Endothelial cell of umbilical vein (primary cell): ENCODE results near the gene PADI6. TPM values are rescaled to one million over a fixed set of nuclear protein-coding genes. Genes with fewer than 3 reads are reported as not detected.

Source experiments
- BruUV-seq: library from RNA; stranded (reverse); fragments of 400-500 nt; replicated peaks from 2 replicates; lab custom pipeline; 2021; lab: Mats Ljungman, UMichigan
- CTCF ChIA-PET: fragments of 300-600, 350-600 bp; sonication (Branson Sonifier 250); formaldehyde crosslinking; loops from one replicate; lab custom pipeline; 2021; ENCODE audit warnings: antibody characterized with exemption, inconsistent platforms; lab: Charles Lee
- POLR2A ChIA-PET: fragments of 300-600, 350-600 bp; sonication (Branson Sonifier 250); formaldehyde crosslinking; loops from one replicate; lab custom pipeline; 2021; ENCODE audit warnings: antibody characterized with exemption, inconsistent platforms; lab: Charles Lee
- DNase-seq: peaks from one replicate; pipeline ENCODE4 v3.0.0-alpha.2; 2011; ENCODE audit warnings: low read depth, low spot score
- FAIRE-seq: peaks from 2 replicates; lab custom pipeline; 2011; peaks lifted over from hg19 to GRCh38; lab: Jason Lieb, UNC
- H2AFZ ChIP-seq: 2 replicates; pipeline ENCODE4 v1.6.0; 2012; ENCODE audit warnings: low read depth, low read length, control low read depth, inconsistent platforms
- H3K27ac ChIP-seq: 2 replicates; pipeline ENCODE4 v1.5.1; 2011; ENCODE audit warnings: low read depth, mild to moderate bottlenecking, control low read depth, low read length, moderate library complexity; ENCODE audit not compliant: insufficient read depth
- H3K27me3 ChIP-seq, 2 experiments: 2 replicates each; pipeline versions ENCODE4 v1.6.0 to v1.6.1; 2011; ENCODE audit warnings: low read length in 2 of 2, mixed read lengths in 1 of 2; ENCODE audit not compliant: control insufficient read depth in 2 of 2, insufficient read depth in 2 of 2
- H3K36me3 ChIP-seq, 2 experiments: 2 replicates in 1 of 2; 3 replicates in 1 of 2; pipeline ENCODE4 v1.5.1; 2011; ENCODE audit warnings: low read length in 2 of 2, mild to moderate bottlenecking in 1 of 2, moderate library complexity in 1 of 2; ENCODE audit not compliant: control insufficient read depth in 2 of 2, insufficient read depth in 2 of 2; ENCODE audit errors: extremely low read depth in 1 of 2
- H3K4me1 ChIP-seq: 3 replicates; pipeline ENCODE4 v1.5.1; 2011; ENCODE audit warnings: mild to moderate bottlenecking, low read length; ENCODE audit not compliant: control insufficient read depth, insufficient read depth; ENCODE audit errors: extremely low read depth
- H3K4me2 ChIP-seq: 2 replicates; pipeline ENCODE4 v1.6.1; 2011; ENCODE audit warnings: low read length, control low read depth, mixed read lengths; ENCODE audit not compliant: insufficient read depth
- H3K4me3 ChIP-seq, 3 experiments: fragments of 200-600 bp in 1 of 3; sonication (generic), shearing (Covaris generic) in 1 of 3; replicated peaks in 1 of 3; 2 replicates each; pipeline ENCODE4 v1.5.1; 2011 to 2016; ENCODE audit warnings: control low read depth in 3 of 3, low read length in 3 of 3, mild to moderate bottlenecking in 2 of 3, inconsistent platforms in 1 of 3, low read depth in 1 of 3, moderate library complexity in 1 of 3; ENCODE audit not compliant: insufficient read depth in 1 of 3
- H3K79me2 ChIP-seq: 2 replicates; pipeline ENCODE4 v1.6.0; 2012; ENCODE audit warnings: low read length, inconsistent platforms; ENCODE audit not compliant: control insufficient read depth, insufficient read depth
- H3K9ac ChIP-seq: replicated peaks from 2 replicates; pipeline ENCODE3; 2011; ENCODE audit warnings: low read length, control low read depth; ENCODE audit not compliant: insufficient read depth; ENCODE audit errors: extremely low read depth
- H3K9me1 ChIP-seq: replicated peaks from 3 replicates; pipeline ENCODE4 v1.6.0; 2011; ENCODE audit warnings: mild to moderate bottlenecking, low read length; ENCODE audit not compliant: control insufficient read depth, insufficient read depth; ENCODE audit errors: extremely low read depth
- H3K9me3 ChIP-seq: replicated peaks from 2 replicates; pipeline ENCODE4 v1.5.1; 2012; ENCODE audit warnings: low read length, inconsistent platforms; ENCODE audit not compliant: control insufficient read depth, insufficient read depth
- H4K20me1 ChIP-seq: replicated peaks from 2 replicates; pipeline ENCODE3; 2011; ENCODE audit warnings: mild to moderate bottlenecking, low read length; ENCODE audit not compliant: control insufficient read depth, insufficient read depth; ENCODE audit errors: extremely low read depth
- EZH2 ChIP-seq: IDR thresholded peaks from 2 replicates; pipeline ENCODE4 v1.6.1; 2012; ENCODE audit warnings: borderline replicate concordance, low read depth, mild to moderate bottlenecking, moderate library complexity, low read length, inconsistent platforms; ENCODE audit not compliant: severe bottlenecking
- FOS ChIP-seq: IDR thresholded peaks from 2 replicates; pipeline ENCODE4 v1.6.1; 2011; ENCODE audit warnings: mild to moderate bottlenecking, low read length, moderate library complexity, borderline replicate concordance; ENCODE audit not compliant: insufficient read depth
- GATA2 ChIP-seq: IDR thresholded peaks from 2 replicates; pipeline ENCODE4 v1.7.0; 2011; ENCODE audit warnings: low read depth, mild to moderate bottlenecking, moderate library complexity, mixed read lengths, low read length; ENCODE audit not compliant: insufficient read length, insufficient read depth
- JUN ChIP-seq: IDR thresholded peaks from 2 replicates; pipeline ENCODE4 v1.6.1; 2011; ENCODE audit warnings: borderline replicate concordance, low read depth; ENCODE audit not compliant: insufficient read length, insufficient read depth
- MAX ChIP-seq: IDR thresholded peaks from 2 replicates; pipeline ENCODE4 v1.6.1; 2011; ENCODE audit not compliant: insufficient read depth, insufficient read length
- MYC ChIP-seq: IDR thresholded peaks from one replicate; pipeline ENCODE4 v1.6.1; 2011; ENCODE audit warnings: mild to moderate bottlenecking, low read depth, low read length
- POLR2A ChIP-seq: IDR thresholded peaks from 2 replicates; pipeline ENCODE4 v1.6.1; 2012; ENCODE audit warnings: low read depth, mild to moderate bottlenecking, control low read depth, low read length
- POLR2AphosphoS5 ChIP-seq: IDR thresholded peaks from 2 replicates; pipeline ENCODE4 v1.6.1; 2012; ENCODE audit warnings: low read depth, mild to moderate bottlenecking, control low read depth, low read length, moderate library complexity; ENCODE audit not compliant: insufficient read depth
- dilution Hi-C: fragments of 300-500 bp; cut with MboI; formaldehyde crosslinking; loops from one replicate; pipeline ENCODE4 v1.15.0; 2019; ENCODE audit warnings: low sequenced_read_pairs; ENCODE audit not compliant: extremely low pct_ligation_motif_present
- intact Hi-C: fragments of 100-400 bp; cut with micrococcal nuclease; formaldehyde crosslinking; loops from one replicate; pipeline ENCODE4 v1.10.0; 2022
- polyA plus RNA-seq, 4 experiments: library from polyadenylated mRNA; depleted of rRNA in 3 of 4; stranded (reverse) in 3 of 4; unstranded in 1 of 4; fragments of >200 nt; gene quantifications; 2 replicates each; pipeline versions ENCODE4 v1.2.1 to v1.2.3, GENCODE V29; 2011 to 2012; ENCODE audit warnings: missing spikeins in 1 of 4
- total RNA-seq: library from RNA; stranded (reverse); gene quantifications from 2 replicates; pipeline ENCODE4 v1.2.3, GENCODE V29; 2021
- TF ChIP-seq, protein P1 (sequence below), 2 donors: IDR thresholded peaks; 1 replicate in 1 of 2; 2 replicates in 1 of 2; pipeline ENCODE4 v1.5.1; 2011; ENCODE audit warnings: low read length in 2 of 2, mild to moderate bottlenecking in 2 of 2, moderate library complexity in 2 of 2, control low read depth in 1 of 2, inconsistent platforms in 1 of 2, low read depth in 1 of 2; ENCODE audit not compliant: insufficient read depth in 1 of 2; ENCODE audit errors: extremely low read depth in 1 of 2

Gene PADI6
- total and polyA plus RNA-seq, 2 donors (not counting 3 experiments of a cell fraction or from before 2014, with no cell fraction given), result not detected

DNA sequence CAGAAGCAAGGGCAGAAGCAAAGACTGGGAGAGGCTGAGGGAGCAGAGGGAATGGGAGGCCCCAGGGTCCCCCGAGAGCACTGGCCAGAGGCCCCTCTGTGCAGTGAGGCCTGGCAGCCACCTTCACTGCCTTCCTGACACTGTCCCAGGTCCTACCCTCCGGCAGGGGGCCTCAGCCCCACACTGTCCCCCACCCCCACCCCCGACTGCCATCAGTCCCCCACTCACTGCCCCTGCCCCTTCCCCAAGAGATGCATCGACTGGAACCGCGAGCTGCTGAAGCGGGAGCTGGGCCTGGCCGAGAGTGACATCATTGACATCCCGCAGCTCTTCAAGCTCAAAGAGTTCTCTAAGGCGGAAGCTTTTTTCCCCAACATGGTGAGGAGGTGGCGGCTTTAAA, 13.0 kb upstream of the PADI6 start:
- Histone ChIP-seq H3K4me1 (no peaks in the 10 kb centered on the region), H3K79me2 (no peaks in the 10 kb centered on the region), H4K20me1 (no peaks in the 10 kb centered on the region), H3K27me3 (no peaks in the 10 kb centered on the region), H3K36me3 (no peaks in the 10 kb centered on the region), H3K9me1 (no peaks in the 10 kb centered on the region), H3K4me2 (no peak overlapping the region), H3K27ac (no peak overlapping the region), H2AFZ (no peak overlapping the region), H3K9ac (no peak overlapping the region), H3K4me3 (no peak overlapping the region), H3K9me3 (no peaks in the 10 kb centered on the region)
- ChIA-PET CTCF (no interaction called here), POLR2A (no interaction called here)
- DNase-seq, result no peak
- intact Hi-C loops (no loop called here), dilution Hi-C loops (no loop called here)
- TF ChIP-seq FOS (no peak), MYC (no peak), POLR2AphosphoS5 (no peak), EZH2 (no peak)
- TF ChIP-seq, protein P1, sequence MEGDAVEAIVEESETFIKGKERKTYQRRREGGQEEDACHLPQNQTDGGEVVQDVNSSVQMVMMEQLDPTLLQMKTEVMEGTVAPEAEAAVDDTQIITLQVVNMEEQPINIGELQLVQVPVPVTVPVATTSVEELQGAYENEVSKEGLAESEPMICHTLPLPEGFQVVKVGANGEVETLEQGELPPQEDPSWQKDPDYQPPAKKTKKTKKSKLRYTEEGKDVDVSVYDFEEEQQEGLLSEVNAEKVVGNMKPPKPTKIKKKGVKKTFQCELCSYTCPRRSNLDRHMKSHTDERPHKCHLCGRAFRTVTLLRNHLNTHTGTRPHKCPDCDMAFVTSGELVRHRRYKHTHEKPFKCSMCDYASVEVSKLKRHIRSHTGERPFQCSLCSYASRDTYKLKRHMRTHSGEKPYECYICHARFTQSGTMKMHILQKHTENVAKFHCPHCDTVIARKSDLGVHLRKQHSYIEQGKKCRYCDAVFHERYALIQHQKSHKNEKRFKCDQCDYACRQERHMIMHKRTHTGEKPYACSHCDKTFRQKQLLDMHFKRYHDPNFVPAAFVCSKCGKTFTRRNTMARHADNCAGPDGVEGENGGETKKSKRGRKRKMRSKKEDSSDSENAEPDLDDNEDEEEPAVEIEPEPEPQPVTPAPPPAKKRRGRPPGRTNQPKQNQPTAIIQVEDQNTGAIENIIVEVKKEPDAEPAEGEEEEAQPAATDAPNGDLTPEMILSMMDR (IDR thresholded peaks at IDR 0.05; ENCODE audit: extremely low read depth in 1 of 2, insufficient read depth in 1 of 2, low read depth in 1 of 2, low read length in 2 of 2), result no peak
- BruUV-seq, result no TSS peak
- no peak for FAIRE-seq

DNA sequence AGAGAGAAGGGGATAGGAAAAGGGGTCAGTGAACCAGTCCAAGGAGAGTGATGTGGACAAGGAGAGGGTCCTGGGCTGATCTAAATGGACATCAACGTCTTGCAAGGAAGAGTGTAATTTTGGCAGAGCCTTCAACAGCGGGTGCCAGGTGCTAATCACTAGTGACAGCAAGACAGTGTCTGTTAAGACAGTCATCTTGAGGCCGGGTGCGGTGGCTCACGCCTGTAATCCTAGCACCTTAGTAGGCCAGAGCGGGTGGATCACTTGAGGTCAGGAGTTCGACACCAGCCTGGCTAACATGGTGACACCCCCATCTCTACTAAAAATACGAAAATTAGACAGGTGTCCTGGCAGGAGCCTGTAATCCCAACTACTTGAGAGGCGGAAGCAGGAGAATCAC, 12.2 kb upstream of the PADI6 start:
- Histone ChIP-seq H3K36me3 (no peaks in the 10 kb centered on the region), H3K9ac (no peak overlapping the region), H3K79me2 (no peaks in the 10 kb centered on the region), H3K27me3 (no peaks in the 10 kb centered on the region), H3K4me1 (no peaks in the 10 kb centered on the region), H3K4me2 (no peak overlapping the region), H2AFZ (no peak overlapping the region), H3K9me3 (no peaks in the 10 kb centered on the region), H3K4me3 (no peak overlapping the region), H3K9me1 (no peaks in the 10 kb centered on the region), H3K27ac (no peak overlapping the region), H4K20me1 (no peaks in the 10 kb centered on the region)
- no TSS peak for BruUV-seq
- dilution Hi-C loops (no loop called here), intact Hi-C loops (no loop called here)
- POLR2A ChIA-PET, result no interaction called here
- no peak for TF ChIP-seq MAX
- no peak for TF ChIP-seq JUN
- no peak for TF ChIP-seq FOS
- TF ChIP-seq GATA2, result no peak
- TF ChIP-seq POLR2A, result no peak
- TF ChIP-seq EZH2, result no peak
- TF ChIP-seq POLR2AphosphoS5, result no peak
- TF ChIP-seq, protein P1 (IDR thresholded peaks at IDR 0.05; ENCODE audit: extremely low read depth in 1 of 2, insufficient read depth in 1 of 2, low read depth in 1 of 2, low read length in 2 of 2), result no peak
- TF ChIP-seq MYC, result no peak
- FAIRE-seq (no peak), DNase-seq (no peak)
- CTCF ChIA-PET, result no interaction called here
